Cardiac septum (tissue), 1 donor: ENCODE results near the gene NOX5. TPM values are rescaled to one million over a fixed set of nuclear protein-coding genes. Genes with fewer than 3 reads are reported as not detected.
A peak's percentile ranks its signal among the peaks of the same experiment; 100 is the strongest.

Source experiments
- DNase-seq: peaks from one replicate; pipeline ENCODE4 v3.0.0-alpha.2; 2020; ENCODE audit warnings: low spot score
- intact Hi-C: fragments of 100-400 bp; cut with DNase I; formaldehyde crosslinking; loops from one replicate; pipeline ENCODE4 v1.14.0; 2022
- total RNA-seq: library from RNA; stranded (reverse); fragmentation: NEBNext Ultra II Directional; extraction: Animal tissue kit (Norgen Biotek cat#: 25700); gene quantifications from one replicate; pipeline ENCODE4 v1.2.1, GENCODE V29; 2021
- donor health status: DM: no; HTN: no; CAD: no.

NOX5 gene
- total RNA-seq, 1 donor from 2014 or later, result not detected

GRCh38 chr15:69013726-69014406 lies 629 bp upstream of the NOX5 start:
- DNase-seq, result no peak
- intact Hi-C loops, result no loop called here

- peak; percentile 63 for DNase-seq
- intact Hi-C loops, result no loop called here
These were observed 1.1 kb downstream of the NOX5 start for GRCh38 chr15:69015591-69015990.

GRCh38 chr15:69016021-69016595 lies 1.6 kb downstream of the NOX5 start:
- peak; percentile 27 for DNase-seq
- intact Hi-C loops, result no loop called here

- DNase-seq, result peak; percentile 51
- intact Hi-C loops, result no loop called here
These were observed 3.5 kb downstream of the NOX5 start for GRCh38 chr15:69017978-69018377.

GRCh38 chr15:69018951-69019350 lies 4.5 kb downstream of the NOX5 start:
- intact Hi-C loops, result no loop called here
- DNase-seq, result peak; percentile 55

GRCh38 chr15:69021895-69022294 lies 7.4 kb downstream of the NOX5 start:
- intact Hi-C loops, result no loop called here
- no peak for DNase-seq

GRCh38 chr15:69025320-69025719 lies 10.8 kb downstream of the NOX5 start:
- intact Hi-C loops, result no loop called here
- DNase-seq, result no peak

GRCh38 chr15:69026355-69026754 lies 11.9 kb downstream of the NOX5 start:
- DNase-seq, result no peak
- intact Hi-C loops, result no loop called here

GRCh38 chr15:69027976-69028518 lies 13.6 kb downstream of the NOX5 start:
- no peak for DNase-seq
- intact Hi-C loops, result no loop called here

GRCh38 chr15:69031013-69032001 lies 16.8 kb downstream of the NOX5 start:
- intact Hi-C loops, result no loop called here

GRCh38 chr15:69032031-69032430 lies 17.5 kb downstream of the NOX5 start:
- no peak for DNase-seq
- intact Hi-C loops, result no loop called here

More at GRCh38 chr15:69031013-69032001, 16.8 kb downstream of the NOX5 start:
- DNase-seq, result peak; percentile 76

- intact Hi-C loops, result no loop called here
- DNase-seq, result peak; percentile 41
These were observed 18.3 kb downstream of the NOX5 start for GRCh38 chr15:69032703-69033373.

GRCh38 chr15:69034352-69034751 lies 19.9 kb downstream of the NOX5 start:
- intact Hi-C loops, result no loop called here
- no peak for DNase-seq

GRCh38 chr15:69035205-69035917 lies 20.9 kb downstream of the NOX5 start:
- intact Hi-C loops, result no loop called here
- peak; percentile 73 for DNase-seq

- intact Hi-C loops, result no loop called here
- no peak for DNase-seq
These were observed 21.4 kb downstream of the NOX5 start for GRCh38 chr15:69035918-69036258.

GRCh38 chr15:69036826-69037225 lies 22.3 kb downstream of the NOX5 start:
- peak; percentile 26 for DNase-seq
- intact Hi-C loops, result no loop called here

- DNase-seq, result no peak
- intact Hi-C loops, result no loop called here
These were observed 23.0 kb downstream of the NOX5 start for GRCh38 chr15:69037482-69037881.

GRCh38 chr15:69037977-69038376 lies 23.5 kb downstream of the NOX5 start:
- peak; percentile 33 for DNase-seq
- intact Hi-C loops, result no loop called here

- peak; percentile 50 for DNase-seq
- intact Hi-C loops, result no loop called here
These were observed 24.0 kb downstream of the NOX5 start for GRCh38 chr15:69038508-69038907.
